A549 treated with CpdA at 1 μM for 4 hours (cell line): ENCODE measurements around the gene CAPN6. TPM values are rescaled to one million over a fixed set of nuclear protein-coding genes. Genes with fewer than 3 reads are reported as not detected.

Experiments used
- total RNA-seq: library from RNA; stranded (reverse); fragments of 200-300 nt; extraction: Qiagen RNA extraction; gene quantifications from 5 replicates; pipeline ENCODE4 v1.2.3, GENCODE V29; 2022; ENCODE audit warnings: low read depth

The CAPN6 gene, protein sequence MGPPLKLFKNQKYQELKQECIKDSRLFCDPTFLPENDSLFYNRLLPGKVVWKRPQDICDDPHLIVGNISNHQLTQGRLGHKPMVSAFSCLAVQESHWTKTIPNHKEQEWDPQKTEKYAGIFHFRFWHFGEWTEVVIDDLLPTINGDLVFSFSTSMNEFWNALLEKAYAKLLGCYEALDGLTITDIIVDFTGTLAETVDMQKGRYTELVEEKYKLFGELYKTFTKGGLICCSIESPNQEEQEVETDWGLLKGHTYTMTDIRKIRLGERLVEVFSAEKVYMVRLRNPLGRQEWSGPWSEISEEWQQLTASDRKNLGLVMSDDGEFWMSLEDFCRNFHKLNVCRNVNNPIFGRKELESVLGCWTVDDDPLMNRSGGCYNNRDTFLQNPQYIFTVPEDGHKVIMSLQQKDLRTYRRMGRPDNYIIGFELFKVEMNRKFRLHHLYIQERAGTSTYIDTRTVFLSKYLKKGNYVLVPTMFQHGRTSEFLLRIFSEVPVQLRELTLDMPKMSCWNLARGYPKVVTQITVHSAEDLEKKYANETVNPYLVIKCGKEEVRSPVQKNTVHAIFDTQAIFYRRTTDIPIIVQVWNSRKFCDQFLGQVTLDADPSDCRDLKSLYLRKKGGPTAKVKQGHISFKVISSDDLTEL
- total RNA-seq: not detected in 5 replicates

DNA sequence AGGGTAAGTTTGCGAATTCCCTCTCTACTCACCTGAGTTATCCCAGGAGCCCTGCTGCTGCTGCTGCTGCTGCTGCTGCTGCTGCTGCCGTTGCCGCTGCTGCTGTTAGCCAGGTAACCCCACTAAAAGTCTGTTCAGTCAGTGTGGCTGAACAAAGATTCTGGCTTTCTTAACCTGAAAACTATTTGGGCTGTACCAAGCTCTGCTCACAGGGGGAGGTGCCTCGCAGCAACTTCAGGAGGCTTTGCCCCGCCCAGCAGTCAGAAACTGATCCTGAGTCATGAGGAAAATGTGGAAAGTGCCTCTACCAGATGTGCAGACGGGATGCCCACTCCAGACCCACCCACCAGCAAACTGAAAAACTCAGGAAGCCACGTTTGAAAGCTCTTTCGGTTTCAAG, at the start of gene CAPN6:
Gene CAPN6 (minus strand): TSS at position 145 of the 400 bp plus-strand sequence. CDS start 6,547 bp downstream, outside the sequence.

Other genes with a start within 250 kb of the CAPN6 start
- 0.03 TPM in 1 of 5 replicates, not detected in the others for gene PAK3, start 174.3 kb downstream of the CAPN6 start, total RNA-seq
- gene DCX, start 141.7 kb upstream of the CAPN6 start, total RNA-seq: not detected in 5 replicates
- gene SERTM2, start 241.2 kb upstream of the CAPN6 start, total RNA-seq: not detected in 5 replicates